WTC11 (cell line): ENCODE data around the gene SYT13. TPM values are rescaled to one million over a fixed set of nuclear protein-coding genes. Genes with fewer than 3 reads are reported as not detected.
A peak's percentile ranks its signal among the peaks of the same experiment; 100 is the strongest.

ENCODE experiments used
- CBFB ChIP-seq: sonication (generic); formaldehyde crosslinking; IDR thresholded peaks from 2 replicates; pipeline ENCODE4 v1.8.1; 2022; ENCODE audit warnings: mild to moderate bottlenecking, low read depth, missing genetic modification reagents
- CREB1 ChIP-seq: sonication (generic); formaldehyde crosslinking; IDR thresholded peaks from 2 replicates; pipeline ENCODE4 v1.8.0; 2023; ENCODE audit warnings: mild to moderate bottlenecking, missing genetic modification reagents
- CTCF ChIP-seq: fragments of 200-600 bp; IDR thresholded peaks from 2 replicates; pipeline ENCODE4 v1.8.0; 2022; ENCODE audit warnings: antibody characterized with exemption
- E2F4 ChIP-seq: sonication (generic); formaldehyde crosslinking; IDR thresholded peaks from 2 replicates; pipeline ENCODE4 v1.8.1; 2022; ENCODE audit warnings: low read depth, mild to moderate bottlenecking, moderate library complexity, missing genetic modification reagents, borderline replicate concordance
- ELF4 ChIP-seq: sonication (generic); formaldehyde crosslinking; IDR thresholded peaks from 2 replicates; pipeline ENCODE4 v1.8.1; 2022; ENCODE audit warnings: low read depth, mild to moderate bottlenecking, moderate library complexity, missing genetic modification reagents
- ETV6 ChIP-seq: sonication (generic); formaldehyde crosslinking; IDR thresholded peaks from 2 replicates; pipeline ENCODE4 v1.8.1; 2022; ENCODE audit warnings: mild to moderate bottlenecking, missing genetic modification reagents
- FOXP1 ChIP-seq: sonication (generic); formaldehyde crosslinking; IDR thresholded peaks from 2 replicates; pipeline ENCODE4 v1.8.0; 2022; ENCODE audit warnings: missing genetic modification reagents, mild to moderate bottlenecking, moderate library complexity, borderline replicate concordance
- GABPB1 ChIP-seq: sonication (generic); formaldehyde crosslinking; IDR thresholded peaks from 2 replicates; pipeline ENCODE4 v1.8.1; 2023; ENCODE audit warnings: mild to moderate bottlenecking, missing genetic modification reagents
- GRHL2 ChIP-seq: fragments of 250-450 bp; sonication (Bioruptor Pico); IDR thresholded peaks from 2 replicates; pipeline ENCODE4 v1.8.0; 2022; ENCODE audit warnings: mild to moderate bottlenecking, moderate library complexity; ENCODE audit not compliant: insufficient replicate concordance, severe bottlenecking
- GTF2I ChIP-seq: fragments of 250-450 bp; sonication (Bioruptor Pico); conservative IDR thresholded peaks from 2 replicates; pipeline ENCODE4 v1.4.0; 2021; ENCODE audit warnings: mild to moderate bottlenecking
- IRF1 ChIP-seq: sonication (generic); formaldehyde crosslinking; IDR thresholded peaks from 2 replicates; pipeline ENCODE4 v1.8.0; 2023; ENCODE audit warnings: missing genetic modification reagents
- JAZF1 ChIP-seq: fragments of 250-450 bp; sonication (Bioruptor Pico); IDR thresholded peaks from 2 replicates; pipeline ENCODE4 v1.9.0; 2021; ENCODE audit warnings: moderate library complexity, mild to moderate bottlenecking, inconsistent platforms
- JUN ChIP-seq: sonication (generic); formaldehyde crosslinking; IDR thresholded peaks from 2 replicates; pipeline ENCODE4 v1.8.0; 2023; ENCODE audit warnings: mild to moderate bottlenecking, missing genetic modification reagents
- KAT7 ChIP-seq: sonication (generic); formaldehyde crosslinking; IDR thresholded peaks from 2 replicates; pipeline ENCODE4 v1.8.1; 2023; ENCODE audit warnings: missing genetic modification reagents, mild to moderate bottlenecking, borderline replicate concordance
- OVOL2 ChIP-seq: fragments of 250-450 bp; sonication (Bioruptor Pico); IDR thresholded peaks from 2 replicates; pipeline ENCODE4 v1.9.0; 2021; ENCODE audit warnings: mild to moderate bottlenecking, borderline replicate concordance
- PREB ChIP-seq: sonication (generic); formaldehyde crosslinking; IDR thresholded peaks from 2 replicates; pipeline ENCODE4 v1.8.1; 2022; ENCODE audit warnings: mild to moderate bottlenecking, missing genetic modification reagents, moderate library complexity, borderline replicate concordance
- PRRX2 ChIP-seq: fragments of 250-450 bp; sonication (Bioruptor Pico); IDR thresholded peaks from 2 replicates; pipeline ENCODE4 v1.8.0; 2021; ENCODE audit warnings: mild to moderate bottlenecking
- RORB ChIP-seq: fragments of 250-450 bp; sonication (Bioruptor Pico); IDR thresholded peaks from 2 replicates; pipeline ENCODE4 v1.9.0; 2021; ENCODE audit warnings: mild to moderate bottlenecking
- ZBTB21 ChIP-seq: sonication (generic); formaldehyde crosslinking; IDR thresholded peaks from 2 replicates; pipeline ENCODE4 v1.8.1; 2023; ENCODE audit warnings: mild to moderate bottlenecking, missing genetic modification reagents, borderline replicate concordance
- ZBTB43 ChIP-seq: sonication (generic); formaldehyde crosslinking; IDR thresholded peaks from 2 replicates; pipeline ENCODE4 v1.8.1; 2023; ENCODE audit warnings: mild to moderate bottlenecking, missing genetic modification reagents
- ZMAT4 ChIP-seq: fragments of 250-450 bp; sonication (Bioruptor Pico); IDR thresholded peaks from 2 replicates; pipeline ENCODE4 v1.9.0; 2021; ENCODE audit warnings: mild to moderate bottlenecking
- ZNF121 ChIP-seq: sonication (generic); formaldehyde crosslinking; IDR thresholded peaks from 2 replicates; pipeline ENCODE4 v1.8.0; 2023; ENCODE audit warnings: missing genetic modification reagents
- ZNF138 ChIP-seq: sonication (generic); formaldehyde crosslinking; conservative IDR thresholded peaks from 2 replicates; pipeline ENCODE4 v1.8.1; 2022; ENCODE audit warnings: mild to moderate bottlenecking, moderate library complexity, missing genetic modification reagents
- ZNF232 ChIP-seq: sonication (generic); formaldehyde crosslinking; IDR thresholded peaks from 2 replicates; pipeline ENCODE4 v1.8.0; 2022; ENCODE audit warnings: mild to moderate bottlenecking, missing genetic modification reagents
- ZNF263 ChIP-seq: sonication (generic); formaldehyde crosslinking; IDR thresholded peaks from 2 replicates; pipeline ENCODE4 v1.8.1; 2022; ENCODE audit warnings: low read depth, mild to moderate bottlenecking, moderate library complexity, missing genetic modification reagents
- total RNA-seq: library from RNA; stranded (reverse); gene quantifications from 3 replicates; pipeline ENCODE4 v1.2.3, GENCODE V29; 2021
- TF ChIP-seq, protein P1 (sequence below): sonication (generic); formaldehyde crosslinking; IDR thresholded peaks from 2 replicates; pipeline ENCODE4 v1.8.0; 2022; ENCODE audit warnings: mild to moderate bottlenecking, missing genetic modification reagents
- TF ChIP-seq, protein P2 (sequence below): sonication (generic); formaldehyde crosslinking; IDR thresholded peaks from 2 replicates; pipeline ENCODE4 v1.8.0; 2022; ENCODE audit warnings: mild to moderate bottlenecking, missing genetic modification reagents
- TF ChIP-seq, protein P3 (sequence below): sonication (generic); formaldehyde crosslinking; conservative IDR thresholded peaks from 2 replicates; pipeline ENCODE4 v1.8.1; 2023; ENCODE audit warnings: mild to moderate bottlenecking, low read depth, missing genetic modification reagents, moderate library complexity

Gene SYT13
- total RNA-seq, 1 experiment from 2014 or later, result 10.8 TPM

DNA sequence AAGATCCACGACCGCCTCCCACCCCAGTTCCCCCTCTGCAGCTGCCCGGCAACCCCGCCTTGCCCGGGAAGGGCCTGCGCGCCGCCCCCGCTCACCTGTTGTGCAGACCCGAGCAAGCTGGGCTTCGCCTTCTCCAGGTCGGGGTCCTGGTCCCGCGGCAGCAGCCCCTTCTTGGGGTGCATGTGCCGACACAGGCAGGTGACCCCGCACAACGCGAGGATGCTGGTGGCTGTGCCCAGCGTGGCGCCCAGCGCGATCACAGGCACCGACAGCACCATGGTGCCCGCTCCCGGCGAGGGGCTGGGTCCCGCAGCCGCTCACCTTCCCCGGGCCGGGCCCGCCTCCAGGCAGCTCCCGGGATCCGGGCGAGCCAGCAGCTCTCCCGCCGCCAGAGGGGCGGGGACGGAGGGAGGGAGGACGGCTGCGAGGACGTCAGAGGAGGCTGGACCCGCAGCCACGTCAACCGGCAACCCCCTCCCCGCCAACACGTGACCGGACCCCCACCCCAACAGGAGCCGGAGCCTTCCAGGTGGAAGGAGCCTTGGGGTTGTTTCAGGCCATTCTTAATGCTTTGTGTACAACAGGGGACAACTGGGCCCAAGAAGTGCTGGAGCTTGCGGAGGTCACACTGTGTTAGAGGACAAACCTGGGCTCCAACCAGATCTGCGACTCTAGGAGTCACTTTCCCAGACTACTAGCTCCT, at the start of gene SYT13 (continued):
- TF ChIP-seq, protein P1, sequence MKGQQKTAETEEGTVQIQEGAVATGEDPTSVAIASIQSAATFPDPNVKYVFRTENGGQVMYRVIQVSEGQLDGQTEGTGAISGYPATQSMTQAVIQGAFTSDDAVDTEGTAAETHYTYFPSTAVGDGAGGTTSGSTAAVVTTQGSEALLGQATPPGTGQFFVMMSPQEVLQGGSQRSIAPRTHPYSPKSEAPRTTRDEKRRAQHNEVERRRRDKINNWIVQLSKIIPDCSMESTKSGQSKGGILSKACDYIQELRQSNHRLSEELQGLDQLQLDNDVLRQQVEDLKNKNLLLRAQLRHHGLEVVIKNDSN (CRISPR knock-in tag), result peak; percentile 95
- no peak for TF ChIP-seq ELF4
- peak; percentile 29; the same call in 1 of the 2 replicates for TF ChIP-seq ZNF263 (CRISPR knock-in tag)
- 0 out of 2 replicates have a peak, but pooled peaks have one; percentile 77 for TF ChIP-seq KAT7
- TF ChIP-seq OVOL2 (CRISPR knock-in tag), result no peak
- TF ChIP-seq ZBTB43 (CRISPR knock-in tag), result no peak
- no peak for TF ChIP-seq GABPB1 (CRISPR knock-in tag)
- no peak for TF ChIP-seq CREB1
- TF ChIP-seq JAZF1, result no peak
- TF ChIP-seq ZMAT4 (CRISPR knock-in tag), result no peak
- TF ChIP-seq, protein P2, sequence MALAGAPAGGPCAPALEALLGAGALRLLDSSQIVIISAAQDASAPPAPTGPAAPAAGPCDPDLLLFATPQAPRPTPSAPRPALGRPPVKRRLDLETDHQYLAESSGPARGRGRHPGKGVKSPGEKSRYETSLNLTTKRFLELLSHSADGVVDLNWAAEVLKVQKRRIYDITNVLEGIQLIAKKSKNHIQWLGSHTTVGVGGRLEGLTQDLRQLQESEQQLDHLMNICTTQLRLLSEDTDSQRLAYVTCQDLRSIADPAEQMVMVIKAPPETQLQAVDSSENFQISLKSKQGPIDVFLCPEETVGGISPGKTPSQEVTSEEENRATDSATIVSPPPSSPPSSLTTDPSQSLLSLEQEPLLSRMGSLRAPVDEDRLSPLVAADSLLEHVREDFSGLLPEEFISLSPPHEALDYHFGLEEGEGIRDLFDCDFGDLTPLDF, result no peak
- no peak; the same call in 1 of the 2 replicates for TF ChIP-seq CBFB (CRISPR knock-in tag)
- no peak for TF ChIP-seq E2F4 (CRISPR knock-in tag)
- 0 out of 2 replicates have a peak, but pooled peaks have one; percentile 73 for TF ChIP-seq ZNF138 (CRISPR knock-in tag)
- peak; percentile 84 for TF ChIP-seq ETV6 (CRISPR knock-in tag)
- TF ChIP-seq GTF2I (CRISPR knock-in tag), result no peak
- no peak for TF ChIP-seq PREB (CRISPR knock-in tag)
- TF ChIP-seq CTCF, result no peak
- TF ChIP-seq, protein P3, sequence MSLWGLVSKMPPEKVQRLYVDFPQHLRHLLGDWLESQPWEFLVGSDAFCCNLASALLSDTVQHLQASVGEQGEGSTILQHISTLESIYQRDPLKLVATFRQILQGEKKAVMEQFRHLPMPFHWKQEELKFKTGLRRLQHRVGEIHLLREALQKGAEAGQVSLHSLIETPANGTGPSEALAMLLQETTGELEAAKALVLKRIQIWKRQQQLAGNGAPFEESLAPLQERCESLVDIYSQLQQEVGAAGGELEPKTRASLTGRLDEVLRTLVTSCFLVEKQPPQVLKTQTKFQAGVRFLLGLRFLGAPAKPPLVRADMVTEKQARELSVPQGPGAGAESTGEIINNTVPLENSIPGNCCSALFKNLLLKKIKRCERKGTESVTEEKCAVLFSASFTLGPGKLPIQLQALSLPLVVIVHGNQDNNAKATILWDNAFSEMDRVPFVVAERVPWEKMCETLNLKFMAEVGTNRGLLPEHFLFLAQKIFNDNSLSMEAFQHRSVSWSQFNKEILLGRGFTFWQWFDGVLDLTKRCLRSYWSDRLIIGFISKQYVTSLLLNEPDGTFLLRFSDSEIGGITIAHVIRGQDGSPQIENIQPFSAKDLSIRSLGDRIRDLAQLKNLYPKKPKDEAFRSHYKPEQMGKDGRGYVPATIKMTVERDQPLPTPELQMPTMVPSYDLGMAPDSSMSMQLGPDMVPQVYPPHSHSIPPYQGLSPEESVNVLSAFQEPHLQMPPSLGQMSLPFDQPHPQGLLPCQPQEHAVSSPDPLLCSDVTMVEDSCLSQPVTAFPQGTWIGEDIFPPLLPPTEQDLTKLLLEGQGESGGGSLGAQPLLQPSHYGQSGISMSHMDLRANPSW (CRISPR knock-in tag), result no peak
- TF ChIP-seq ZNF232 (CRISPR knock-in tag), result no peak; the same call in 1 of the 2 replicates
- TF ChIP-seq ZBTB21, result peak; percentile 86
- TF ChIP-seq IRF1, result peak; percentile 48; the same call in 1 of the 2 replicates
- no peak for TF ChIP-seq PRRX2 (CRISPR knock-in tag)
- no peak for TF ChIP-seq RORB (CRISPR knock-in tag)
- TF ChIP-seq JUN (CRISPR knock-in tag), result no peak
- TF ChIP-seq GRHL2, result no peak
- peak; percentile 64; the same call in 1 of the 2 replicates for TF ChIP-seq FOXP1 (CRISPR knock-in tag)
- TF ChIP-seq ZNF121, result no peak
